OCI-LY1 (cell line): ENCODE results near the gene ERGIC1.

Source experiments
- H2AFZ ChIP-seq: fragments of 200-600 bp; sonication (generic), shearing (Covaris generic); 2 replicates; pipeline ENCODE4 v1.6.0; 2014; ENCODE audit warnings: antibody characterized with exemption, mild to moderate bottlenecking, low read length
- H3F3A ChIP-seq: fragments of 200-600 bp; sonication (generic), shearing (Covaris generic); 2 replicates; pipeline ENCODE4 v1.6.0; 2014; ENCODE audit warnings: mild to moderate bottlenecking, antibody characterized with exemption, low read length, moderate library complexity; ENCODE audit not compliant: insufficient read depth
- H3K27ac ChIP-seq: fragments of 200-600 bp; sonication (generic); 2 replicates; pipeline ENCODE4 v1.5.1; 2014; ENCODE audit warnings: low read length, mixed run types, mild to moderate bottlenecking, low read depth; ENCODE audit not compliant: poor library complexity, severe bottlenecking
- H3K27me3 ChIP-seq: fragments of 200-600 bp; sonication (generic); 2 replicates; pipeline ENCODE4 v1.6.0; 2014; ENCODE audit warnings: antibody characterized with exemption, mild to moderate bottlenecking, low read length, moderate library complexity; ENCODE audit not compliant: insufficient read depth
- H3K36me3 ChIP-seq: fragments of 200-600 bp; sonication (generic); 2 replicates; pipeline ENCODE4 v1.6.1; 2014; ENCODE audit warnings: mild to moderate bottlenecking, antibody characterized with exemption, low read length, moderate library complexity, mixed read lengths; ENCODE audit not compliant: insufficient read depth
- H3K4me1 ChIP-seq: fragments of 200-600 bp; sonication (generic); 2 replicates; pipeline ENCODE4 v1.5.1; 2014; ENCODE audit warnings: mild to moderate bottlenecking, low read length, moderate library complexity; ENCODE audit not compliant: insufficient read depth, severe bottlenecking
- H3K4me2 ChIP-seq: fragments of 200-600 bp; sonication (generic), shearing (Covaris generic); 2 replicates; pipeline ENCODE4 v1.6.1; 2014; ENCODE audit warnings: low read length
- H3K4me3 ChIP-seq: fragments of 200-600 bp; sonication (generic); 2 replicates; pipeline ENCODE4 v1.5.1; 2014; ENCODE audit warnings: low read length, low read depth, mild to moderate bottlenecking, mixed read lengths; ENCODE audit not compliant: poor library complexity, severe bottlenecking
- H3K79me2 ChIP-seq: fragments of 200-600 bp; shearing (Covaris generic); 2 replicates; pipeline ENCODE4 v1.6.1; 2016; ENCODE audit warnings: mixed run types, low read length, mixed read lengths; ENCODE audit not compliant: insufficient read depth
- H3K9ac ChIP-seq: fragments of 200-600 bp; sonication (generic), shearing (Covaris generic); 2 replicates; pipeline ENCODE4 v1.6.1; 2014; ENCODE audit warnings: mild to moderate bottlenecking, low read length, mixed read lengths
- H3K9me2 ChIP-seq: fragments of 200-600 bp; sonication (generic), shearing (Covaris generic); 2 replicates; pipeline ENCODE4 v1.6.1; 2014; ENCODE audit warnings: low read depth, mild to moderate bottlenecking, low read length, mixed read lengths
- H3K9me3 ChIP-seq: fragments of 200-600 bp; shearing (Covaris generic); 2 replicates; pipeline ENCODE4 v1.6.1; 2014; ENCODE audit warnings: low read length, mixed read lengths
- H4K20me1 ChIP-seq: fragments of 200-600 bp; sonication (generic), shearing (Covaris generic); 2 replicates; pipeline ENCODE4 v1.6.0; 2016; ENCODE audit warnings: mild to moderate bottlenecking, low read length; ENCODE audit not compliant: insufficient read depth
- CTCF ChIP-seq: fragments of 200-600 bp; sonication (generic), shearing (Covaris generic); IDR thresholded peaks from 2 replicates; pipeline ENCODE4 v1.5.1; 2017; ENCODE audit warnings: mild to moderate bottlenecking, antibody characterized with exemption, low read length, moderate library complexity, mixed read lengths
- EZH2 ChIP-seq: fragments of 200-600 bp; sonication (generic), shearing (Covaris generic); IDR thresholded peaks from 2 replicates; pipeline ENCODE4 v1.8.0; 2017; ENCODE audit warnings: borderline replicate concordance, mixed run types, mild to moderate bottlenecking, antibody characterized with exemption, low read length, moderate library complexity, mixed read lengths

ERGIC1 gene

GRCh38 chr5:172840432-172841154, 6.5 kb downstream of the ERGIC1 start:
- H3K27ac ChIP-seq = no peak overlapping the region
- no peaks in the 10 kb centered on the region for H3F3A ChIP-seq
- H3K79me2 ChIP-seq = peaks cover 18% of the 10 kb centered on the region
- no peaks in the 10 kb centered on the region for H3K27me3 ChIP-seq
- H3K4me1 ChIP-seq = peaks cover 42% of the 10 kb centered on the region
- no peak overlapping the region for H3K9ac ChIP-seq
- no peak for TF ChIP-seq EZH2
- TF ChIP-seq CTCF = no peak
- H3K4me3 ChIP-seq = no peak overlapping the region
- no peak overlapping the region for H2AFZ ChIP-seq
- H3K4me2 ChIP-seq = no peak overlapping the region
- no peaks in the 10 kb centered on the region for H3K9me2 ChIP-seq
- peaks cover 15% of the 10 kb centered on the region; the same call in 1 of the 2 replicates for H3K36me3 ChIP-seq
- no peaks in the 10 kb centered on the region for H3K9me3 ChIP-seq
- no peaks in the 10 kb centered on the region for H4K20me1 ChIP-seq

GRCh38 chr5:172841256-172841655, 7.2 kb downstream of the ERGIC1 start:
- Histone ChIP-seq H2AFZ (no peak overlapping the region), H3F3A (no peaks in the 10 kb centered on the region), H3K4me2 (no peak overlapping the region), H3K4me3 (no peak overlapping the region), H3K9me2 (no peaks in the 10 kb centered on the region), H3K9ac (no peak overlapping the region), H3K9me3 (no peaks in the 10 kb centered on the region), H3K36me3 (peaks cover 15% of the 10 kb centered on the region; the same call in 1 of the 2 replicates), H4K20me1 (no peaks in the 10 kb centered on the region), H3K4me1 (peaks cover 35% of the 10 kb centered on the region), H3K79me2 (peaks cover 11% of the 10 kb centered on the region), H3K27ac (no peak overlapping the region), H3K27me3 (no peaks in the 10 kb centered on the region)
- no peak for TF ChIP-seq CTCF
- TF ChIP-seq EZH2 = no peak

- Histone ChIP-seq H3K4me3 (no peak overlapping the region), H3K9me2 (no peaks in the 10 kb centered on the region), H3F3A (no peaks in the 10 kb centered on the region), H3K9me3 (no peaks in the 10 kb centered on the region), H3K36me3 (peaks cover 15% of the 10 kb centered on the region; the same call in 1 of the 2 replicates), H2AFZ (no peak overlapping the region), H3K4me2 (no peak overlapping the region), H3K79me2 (peaks cover 8% of the 10 kb centered on the region; the same call in 1 of the 2 replicates), H3K4me1 (peaks cover 26% of the 10 kb centered on the region), H4K20me1 (no peaks in the 10 kb centered on the region), H3K27me3 (no peaks in the 10 kb centered on the region), H3K9ac (no peak overlapping the region), H3K27ac (no peak overlapping the region)
- no peak for TF ChIP-seq CTCF
Measured at GRCh38 chr5:172843825-172844576, 9.9 kb downstream of the ERGIC1 start.
